GM21528 (cell line): ENCODE results near the gene B3GAT1.
"Not testable (repeated sequence)": the region's sequence is repeated elsewhere in the genome, so short reads cannot be mapped to it uniquely, and the experiment has no call there.

Experiments used
- ATAC-seq: cut with Tn5 transposase; IDR thresholded peaks from one replicate; pipeline ENCODE4 v1.9.1; 2021; ENCODE audit warnings: mild to moderate bottlenecking, moderate library complexity; ENCODE audit not compliant: unreplicated experiment, low FRiP score

The B3GAT1 gene

DNA sequence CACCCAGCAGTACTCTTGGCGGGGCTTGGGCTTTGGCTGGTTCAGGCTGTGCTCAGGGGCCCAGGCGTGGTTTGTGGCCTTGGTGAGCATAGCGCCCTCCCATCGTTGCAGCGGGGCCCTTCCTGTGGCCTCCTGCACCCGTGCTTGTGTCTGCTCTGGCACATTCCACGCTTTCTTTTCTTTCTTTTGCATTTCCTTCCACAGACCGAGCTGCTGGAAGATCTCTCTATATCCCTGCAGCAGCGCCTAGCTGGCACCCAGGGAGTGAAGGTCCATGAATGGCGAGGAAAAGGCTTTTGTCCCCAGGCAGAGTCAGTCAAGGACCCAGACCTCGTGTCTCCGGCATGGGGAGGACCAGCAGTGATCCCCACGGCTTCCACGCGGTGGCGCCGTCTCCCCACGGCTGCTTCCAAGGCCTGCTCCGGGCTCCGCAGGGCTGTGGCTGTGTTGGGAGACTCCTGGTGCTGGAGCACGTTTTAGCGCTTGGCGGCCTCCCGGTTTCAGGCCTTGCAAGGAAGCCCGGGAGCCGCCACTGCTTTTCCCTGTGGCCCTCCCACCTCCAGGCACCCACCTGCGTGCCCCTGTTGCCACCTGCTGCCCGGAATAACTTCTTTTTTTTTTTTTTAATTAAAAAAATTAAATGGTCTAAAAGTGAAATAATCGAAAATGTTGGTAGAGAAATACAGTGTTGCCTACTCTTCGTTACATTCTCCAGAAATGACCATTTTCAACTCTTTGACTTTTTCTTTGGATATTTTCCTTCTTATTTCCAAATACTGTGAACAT is 51.8 kb downstream of the B3GAT1 start:
- ATAC-seq = peak; percentile 76

DNA sequence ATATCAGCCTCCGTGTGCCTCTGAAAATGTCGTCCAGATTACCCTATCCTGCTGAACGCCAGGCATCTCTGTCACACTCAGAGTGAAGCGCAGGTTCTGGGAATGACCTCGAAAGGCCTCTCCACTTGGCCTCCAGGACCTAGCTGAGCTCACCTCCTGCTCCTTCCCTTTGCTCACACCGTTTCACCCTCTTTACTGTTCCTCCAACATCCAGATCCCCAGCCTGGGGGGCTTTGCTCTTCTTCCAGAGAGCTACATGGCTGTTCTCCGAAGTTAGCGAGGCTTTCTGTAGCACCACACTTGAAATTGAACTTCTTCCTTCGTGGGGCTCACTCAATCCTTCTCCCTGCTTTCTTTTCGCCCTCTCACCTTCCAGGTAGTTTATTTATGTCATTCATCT is 52.4 kb downstream of the B3GAT1 start:
- ATAC-seq = no peak

DNA sequence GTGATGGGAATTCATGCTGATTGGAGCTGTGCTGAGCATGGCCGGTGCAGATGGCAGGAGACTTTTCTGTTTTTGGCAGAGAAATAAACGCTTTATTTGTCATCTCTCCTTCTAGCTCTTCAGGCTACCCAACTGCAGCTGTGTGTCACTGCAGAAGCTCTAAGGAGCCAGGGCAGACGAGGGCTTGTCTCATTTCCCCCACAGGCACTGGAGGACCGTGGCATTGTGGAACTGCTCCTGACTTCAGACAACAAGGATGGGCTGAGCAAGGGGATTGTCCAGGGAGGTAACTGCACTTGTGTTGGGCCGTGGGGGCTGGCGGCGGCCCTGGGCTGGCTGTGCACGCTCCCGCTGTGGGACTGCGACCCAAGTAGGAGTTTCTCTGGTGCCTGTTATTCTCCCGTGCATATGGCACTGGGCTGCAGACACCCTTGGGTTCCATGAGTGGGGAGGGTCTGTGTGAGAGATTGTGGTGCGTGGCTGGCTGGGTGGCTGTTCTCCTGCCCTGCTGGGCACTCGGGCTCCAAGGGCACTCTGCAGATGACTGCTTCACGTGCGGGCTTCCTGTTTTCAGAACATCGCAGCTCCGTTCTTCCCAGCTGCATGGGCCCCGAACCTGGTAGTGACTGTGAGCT is 53.1 kb downstream of the B3GAT1 start:
- no peak for ATAC-seq

DNA sequence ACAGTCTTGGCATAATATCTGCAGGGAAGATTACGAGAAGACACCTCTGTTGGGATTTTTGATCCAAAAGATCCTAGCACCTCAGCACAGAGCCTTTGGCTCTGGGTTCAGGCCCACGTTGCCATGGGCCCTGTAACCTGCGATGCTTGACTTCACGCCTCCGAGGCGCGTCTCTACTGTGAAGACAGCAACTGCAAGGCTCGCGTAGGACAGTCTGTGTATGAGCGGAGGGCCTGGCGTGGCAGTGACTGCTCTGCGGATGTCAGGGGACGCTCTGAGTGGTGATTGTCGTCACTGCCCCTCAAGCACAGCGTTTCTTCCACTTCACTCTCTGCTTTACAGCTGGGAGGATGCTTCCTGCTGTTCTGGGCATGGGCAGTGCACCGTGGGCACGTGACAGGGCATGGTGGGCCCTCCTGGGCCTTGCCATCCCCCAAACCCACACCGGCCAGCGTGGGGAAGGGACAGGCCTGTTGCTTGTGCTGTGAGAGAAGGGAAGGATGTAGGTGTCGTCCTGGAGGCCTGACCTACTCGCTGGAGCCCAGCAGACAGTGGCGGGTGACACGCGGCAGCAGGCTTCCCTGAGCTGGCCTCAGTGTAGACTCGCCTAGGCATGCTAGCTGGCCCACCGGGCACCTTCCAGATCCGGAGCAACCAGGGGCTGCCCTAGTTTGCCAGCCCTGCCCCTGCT is 53.7 kb downstream of the B3GAT1 start:
- no peak for ATAC-seq

- ATAC-seq = no peak
These were observed 54.5 kb downstream of the B3GAT1 start for GRCh38 chr11:134357545-134357839.

DNA sequence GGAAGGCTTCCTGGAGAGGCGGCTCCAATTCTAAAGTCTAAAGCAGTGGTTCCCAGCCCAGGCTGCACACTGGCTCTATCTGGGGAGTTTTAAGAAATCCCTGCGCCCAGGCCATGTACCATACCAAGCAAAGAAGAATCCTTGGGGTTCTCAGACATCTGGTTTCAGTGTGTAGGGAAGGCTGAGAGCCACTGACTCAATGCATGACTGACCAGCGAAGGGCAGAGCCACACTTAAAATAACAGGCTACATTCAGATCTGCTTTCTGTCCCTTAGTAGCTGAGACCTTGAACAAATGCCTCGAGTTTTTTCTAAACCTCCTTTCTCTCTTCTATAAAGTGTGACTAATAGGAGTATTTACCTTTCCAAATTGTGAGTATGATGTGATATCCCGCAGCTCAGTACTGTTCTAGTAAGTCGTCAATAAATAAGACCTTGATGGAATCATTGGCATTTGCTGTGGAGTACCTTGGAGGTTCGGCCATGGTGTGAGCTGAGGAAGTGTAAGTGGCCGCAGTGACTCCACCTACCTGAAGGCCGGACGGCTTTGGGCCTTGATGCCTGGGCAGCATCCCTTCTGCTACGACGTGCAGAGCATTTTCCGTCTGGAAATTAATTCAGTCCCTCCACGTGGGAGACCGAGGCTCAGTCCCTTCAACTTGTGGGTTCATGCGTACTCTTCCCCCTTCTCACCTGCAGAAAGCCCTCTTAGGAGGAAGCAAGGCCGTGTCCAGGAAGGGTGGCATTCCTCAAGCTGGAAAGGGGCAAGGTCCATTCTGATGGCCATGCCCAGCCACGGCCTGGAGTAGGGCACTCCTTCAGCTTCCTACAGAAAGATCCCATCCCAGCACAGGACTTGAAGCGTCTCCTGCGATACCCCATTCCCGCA is 55.1 kb downstream of the B3GAT1 start:
- ATAC-seq = no peak

GRCh38 chr11:134355656-134356055 is 56.4 kb downstream of the B3GAT1 start:
- ATAC-seq = no peak

- ATAC-seq = no peak
These were observed 56.9 kb downstream of the B3GAT1 start for GRCh38 chr11:134355136-134355535.

DNA sequence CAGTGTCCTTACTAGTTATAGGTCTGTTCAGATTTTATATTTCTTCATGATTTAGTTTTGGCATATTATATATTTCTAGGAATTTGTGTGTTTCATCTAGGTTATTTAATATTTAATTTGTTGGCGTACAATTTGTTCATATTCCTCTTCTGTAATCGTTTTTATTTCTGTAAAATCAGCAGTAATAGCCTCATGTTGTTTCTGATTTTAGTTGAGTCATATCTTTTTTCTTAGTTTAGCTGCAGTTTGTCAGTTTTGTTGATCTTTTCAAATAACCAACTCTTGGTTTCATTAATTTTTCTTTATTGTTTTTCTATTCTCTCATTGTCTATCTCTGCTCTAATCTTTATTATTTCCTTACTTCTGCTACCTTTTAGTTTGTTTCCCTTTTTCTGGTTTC is 59.9 kb downstream of the B3GAT1 start:
- no peak for ATAC-seq

DNA sequence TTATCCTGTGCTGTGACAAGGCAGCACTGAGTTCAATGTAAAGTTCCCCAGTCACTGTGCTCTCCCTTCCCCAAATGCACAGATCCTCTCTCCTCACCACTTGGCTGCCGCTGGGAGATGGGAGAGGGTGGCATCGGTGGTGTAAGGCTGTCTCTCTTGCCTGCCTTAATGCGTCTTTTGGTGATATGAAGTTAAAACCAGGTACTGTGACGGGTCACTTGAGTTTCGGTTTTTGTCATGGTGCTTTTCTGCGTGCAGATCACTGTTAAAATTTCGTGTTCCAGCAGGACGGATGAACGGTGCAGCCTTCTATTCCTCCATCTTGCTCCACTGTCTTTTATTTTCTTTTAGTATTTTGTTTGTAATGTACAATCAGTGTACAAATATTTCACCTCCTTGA is 61.7 kb downstream of the B3GAT1 start:
- no peak for ATAC-seq

DNA sequence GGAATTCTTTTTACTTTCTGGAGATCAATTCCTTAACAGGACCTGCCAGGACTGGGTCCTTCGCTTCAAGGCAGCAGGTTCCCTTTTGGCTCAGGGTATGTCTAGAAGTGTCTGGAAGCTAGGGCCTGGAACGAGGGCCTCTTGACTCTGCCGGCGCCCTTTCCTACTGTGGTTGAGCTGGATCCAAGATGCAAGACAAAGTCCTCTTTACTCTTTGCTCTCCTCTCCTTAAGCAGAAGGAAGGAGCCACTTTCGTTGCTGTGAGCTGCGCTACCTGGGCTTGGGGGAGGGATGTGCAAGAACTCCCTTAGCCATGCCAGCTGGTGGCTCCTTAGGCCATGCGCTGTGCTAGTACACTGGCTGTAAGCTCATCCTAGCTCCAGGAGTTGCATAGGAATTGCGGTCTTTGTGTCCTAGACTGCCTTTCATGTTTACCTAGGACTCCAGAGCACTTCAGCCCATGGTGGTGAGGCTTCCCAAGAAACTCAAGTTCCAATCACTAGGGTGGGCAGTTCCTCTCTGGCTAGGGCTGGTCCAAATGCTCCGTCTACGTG is 62.2 kb downstream of the B3GAT1 start:
- no peak for ATAC-seq

GRCh38 chr11:134349109-134349801 is 62.8 kb downstream of the B3GAT1 start:
- no peak for ATAC-seq

DNA sequence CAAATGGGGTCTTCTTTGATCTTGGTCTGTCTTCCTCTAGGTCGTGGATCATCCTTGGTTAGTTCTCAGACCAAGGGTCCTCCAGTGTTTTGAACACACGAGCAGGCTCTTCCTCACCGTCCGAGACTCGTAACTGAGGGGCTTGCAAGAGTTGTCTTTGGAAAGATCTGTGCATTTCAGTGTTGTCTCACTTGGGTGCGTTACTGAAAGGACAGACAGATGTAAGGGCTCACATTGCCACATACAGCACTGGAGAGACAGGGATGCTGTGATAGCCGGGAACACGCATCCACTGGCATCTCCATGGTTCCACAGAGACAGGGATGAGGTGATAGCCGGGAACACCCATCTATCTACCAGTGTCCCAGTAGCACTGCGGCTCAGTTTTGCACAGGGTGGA is 64.6 kb downstream of the B3GAT1 start:
- no peak for ATAC-seq

- ATAC-seq = no peak
These were observed 65.1 kb downstream of the B3GAT1 start for GRCh38 chr11:134346976-134347350.

DNA sequence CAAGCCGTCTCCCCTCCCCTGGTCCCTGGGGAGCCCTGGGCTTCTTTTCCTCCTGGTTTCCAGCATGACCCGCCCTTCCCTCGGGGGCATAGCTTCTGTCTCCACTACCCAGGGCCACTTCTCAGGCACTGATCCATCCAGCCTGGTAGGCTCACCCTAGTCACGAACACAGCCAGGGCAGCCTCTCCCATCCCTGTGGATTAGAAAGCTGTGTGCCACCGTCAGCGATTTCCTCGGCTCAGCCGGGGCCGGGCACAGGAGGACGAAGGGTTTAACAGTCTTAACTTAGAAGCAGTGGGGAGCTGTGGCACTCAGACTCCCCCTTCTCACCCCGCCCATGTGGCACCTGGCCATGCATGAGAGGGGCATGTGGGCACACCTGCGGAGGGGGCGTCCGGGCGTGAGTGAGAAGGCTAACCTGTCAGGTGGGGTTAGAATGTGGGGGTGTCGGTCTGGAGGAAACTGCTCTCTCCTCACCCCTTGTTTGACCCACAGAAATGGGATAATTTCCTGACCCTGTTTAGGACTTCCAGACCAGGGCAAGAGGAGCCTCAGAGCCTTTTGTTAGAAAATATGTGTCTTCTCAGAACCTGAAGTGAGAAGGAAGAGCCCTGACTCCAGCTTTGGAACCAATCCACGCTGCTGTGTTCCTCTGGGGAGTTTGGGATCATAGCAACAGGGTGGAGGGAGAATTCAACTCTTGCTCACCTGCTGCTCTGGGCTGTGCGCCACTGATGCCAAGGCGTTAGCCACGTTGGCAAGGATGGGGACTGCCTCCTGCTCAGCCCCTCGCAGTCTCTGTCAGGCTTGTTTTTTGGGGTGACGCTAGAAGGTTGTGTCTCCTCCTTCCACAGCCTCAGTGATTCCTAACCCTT is 65.7 kb downstream of the B3GAT1 start:
- no peak for ATAC-seq

GRCh38 chr11:134345237-134345550 is 66.8 kb downstream of the B3GAT1 start:
- no peak for ATAC-seq

DNA sequence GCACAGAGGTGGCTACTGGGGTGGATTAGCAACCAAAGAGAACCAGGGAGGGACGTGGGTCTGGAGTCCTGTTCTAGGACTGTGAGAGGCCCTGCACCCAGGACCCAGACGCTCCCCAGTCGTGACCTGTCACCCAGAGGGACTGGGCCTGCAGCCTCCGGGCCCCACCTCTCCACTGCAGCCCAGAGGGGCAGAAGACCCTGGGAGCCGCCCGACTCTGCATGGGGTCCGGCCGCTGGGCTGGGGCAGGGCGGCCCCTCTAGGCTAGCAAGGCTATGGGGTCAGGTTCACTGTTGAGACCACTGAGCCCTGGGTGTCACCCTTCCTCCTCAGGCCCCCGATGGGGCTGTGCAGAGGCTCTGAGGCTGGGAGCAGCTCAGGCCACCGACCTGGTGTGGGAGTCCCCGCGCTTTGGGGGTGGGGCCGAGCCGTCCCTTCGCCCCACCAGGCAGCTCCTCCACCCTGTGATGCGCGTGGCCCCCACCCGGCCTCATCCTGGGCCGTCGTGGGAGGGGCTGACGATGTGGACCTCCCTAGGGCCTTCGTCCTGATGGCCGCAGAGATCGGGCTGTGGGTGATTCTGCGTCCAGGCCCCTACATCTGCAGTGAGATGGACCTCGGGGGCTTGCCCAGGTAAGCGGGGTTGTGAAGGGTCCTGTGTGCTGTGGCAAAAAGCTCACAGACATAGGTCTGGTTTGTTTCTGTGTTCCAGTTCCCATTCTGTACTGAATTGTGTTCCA is 67.4 kb downstream of the B3GAT1 start:
- ATAC-seq = not testable (repeated sequence)

- ATAC-seq = no peak
These were observed 68.4 kb downstream of the B3GAT1 start for GRCh38 chr11:134343646-134344045.
